Neural progenitor cell (in vitro differentiated cells): ENCODE measurements around the gene APOB.

Experiments used
- EZH2 ChIP-seq: fragments of 200-600 bp; sonication (generic); IDR thresholded peaks from 2 replicates; pipeline ENCODE4 v1.6.1; 2017; ENCODE audit warnings: antibody characterized with exemption, mild to moderate bottlenecking, moderate library complexity
- TF ChIP-seq, protein P1 (sequence below): fragments of 200-600 bp; sonication (generic); IDR thresholded peaks from 2 replicates; pipeline ENCODE4 v1.5.1; 2017; ENCODE audit warnings: antibody characterized with exemption, mild to moderate bottlenecking

DNA sequence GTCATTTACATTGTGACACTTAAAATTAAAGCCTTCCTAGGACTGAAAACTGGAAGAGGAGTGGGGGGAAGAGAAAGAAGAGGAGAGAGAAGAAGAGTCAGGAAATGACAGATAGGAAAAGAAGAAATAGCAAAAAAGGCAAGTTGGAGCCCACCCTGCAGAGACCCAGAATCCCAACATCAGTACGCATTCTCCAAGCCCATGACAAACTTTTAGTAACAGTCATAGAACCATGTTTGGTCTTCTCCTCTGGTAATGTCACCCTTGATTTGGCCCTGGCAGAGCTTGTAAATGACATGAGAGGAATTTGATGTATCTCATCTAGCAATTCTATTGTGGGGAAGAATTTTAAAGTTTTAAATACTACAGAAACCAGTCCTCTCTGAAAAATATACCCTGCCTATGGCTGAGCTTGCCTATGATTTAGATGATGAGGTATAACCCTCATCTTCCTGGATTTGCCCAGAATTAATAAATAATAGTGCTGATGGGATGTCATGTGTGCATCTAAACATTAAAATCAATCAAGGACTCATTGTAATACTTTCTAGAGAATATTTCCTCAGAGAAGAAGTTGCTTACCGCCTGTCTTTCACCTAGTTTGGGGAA is 40.2 kb downstream of the APOB start:
- TF ChIP-seq, protein P1, sequence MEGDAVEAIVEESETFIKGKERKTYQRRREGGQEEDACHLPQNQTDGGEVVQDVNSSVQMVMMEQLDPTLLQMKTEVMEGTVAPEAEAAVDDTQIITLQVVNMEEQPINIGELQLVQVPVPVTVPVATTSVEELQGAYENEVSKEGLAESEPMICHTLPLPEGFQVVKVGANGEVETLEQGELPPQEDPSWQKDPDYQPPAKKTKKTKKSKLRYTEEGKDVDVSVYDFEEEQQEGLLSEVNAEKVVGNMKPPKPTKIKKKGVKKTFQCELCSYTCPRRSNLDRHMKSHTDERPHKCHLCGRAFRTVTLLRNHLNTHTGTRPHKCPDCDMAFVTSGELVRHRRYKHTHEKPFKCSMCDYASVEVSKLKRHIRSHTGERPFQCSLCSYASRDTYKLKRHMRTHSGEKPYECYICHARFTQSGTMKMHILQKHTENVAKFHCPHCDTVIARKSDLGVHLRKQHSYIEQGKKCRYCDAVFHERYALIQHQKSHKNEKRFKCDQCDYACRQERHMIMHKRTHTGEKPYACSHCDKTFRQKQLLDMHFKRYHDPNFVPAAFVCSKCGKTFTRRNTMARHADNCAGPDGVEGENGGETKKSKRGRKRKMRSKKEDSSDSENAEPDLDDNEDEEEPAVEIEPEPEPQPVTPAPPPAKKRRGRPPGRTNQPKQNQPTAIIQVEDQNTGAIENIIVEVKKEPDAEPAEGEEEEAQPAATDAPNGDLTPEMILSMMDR: no peak
- TF ChIP-seq EZH2: no peak
